ENCODE measurements around the gene PRDM11.

DNA sequence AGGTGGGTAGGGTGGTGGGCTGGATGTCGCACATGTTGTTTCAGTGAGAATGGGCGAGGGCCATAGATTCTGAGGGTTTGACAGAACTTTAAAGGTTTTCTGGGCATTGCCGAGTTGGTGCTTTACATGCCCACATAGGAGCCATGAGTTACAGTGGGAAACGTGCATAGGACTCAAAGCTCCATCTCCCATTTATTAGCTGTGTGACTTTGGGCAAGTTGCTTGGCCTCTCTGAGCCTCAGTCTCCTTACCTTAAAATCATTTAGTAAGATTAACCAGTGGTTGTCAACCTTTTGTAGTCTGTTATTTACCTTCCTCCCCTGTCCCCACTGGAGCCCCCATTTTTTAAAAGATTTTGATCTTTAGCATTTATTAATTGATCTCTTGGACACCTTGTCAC, 72.3 kb downstream of the PRDM11 start:
- no peak for TF ChIP-seq CTCF (IDR thresholded peaks at IDR 0.05)
- TF ChIP-seq POLR2AphosphoS5 (IDR thresholded peaks at IDR 0.05; ENCODE audit: insufficient read depth in 1 of 2, low read depth in 1 of 2), result no peak

Measured in vagina (tissue), 2 donors.